Esophagus muscularis mucosa (tissue), 4 donors: ENCODE measurements around the gene SLC35F5.

Source experiments
- CTCF ChIP-seq, 3 experiments: fragments of 200-600 bp in 2 of 3; fragments of 450-650 bp in 1 of 3; sonication (generic) in 2 of 3; IDR thresholded peaks; one replicate each; pipeline ENCODE4 v1.5.1; 2017 to 2019; ENCODE audit warnings: antibody characterized with exemption in 3 of 3, mild to moderate bottlenecking in 2 of 3, moderate library complexity in 1 of 3
- EP300 ChIP-seq: sonication (generic); formaldehyde crosslinking; IDR thresholded peaks from one replicate; pipeline ENCODE4 v1.6.1; 2017; ENCODE audit warnings: antibody characterized with exemption
- POLR2A ChIP-seq: fragments of 450-650 bp; IDR thresholded peaks from one replicate; pipeline ENCODE4 v1.6.1; 2017; ENCODE audit warnings: antibody characterized with exemption, moderate library complexity, mild to moderate bottlenecking, low read depth
- POLR2AphosphoS5 ChIP-seq, 2 donors: sonication (generic); formaldehyde crosslinking; IDR thresholded peaks; one replicate each; pipeline ENCODE4 v1.6.1; 2017; ENCODE audit warnings: antibody characterized with exemption in 2 of 2

- TF ChIP-seq CTCF (IDR thresholded peaks at IDR 0.05): no peak
- TF ChIP-seq POLR2A: no peak
- TF ChIP-seq POLR2AphosphoS5 (IDR thresholded peaks at IDR 0.05): no peak
- no peak for TF ChIP-seq EP300
Measured at GRCh38 chr2:113780472-113780871, 24.0 kb upstream of the SLC35F5 start.
